HG03439 (cell line): ENCODE results near the gene MTM1.

Experiments
- ATAC-seq: cut with Tn5 transposase; IDR thresholded peaks from one replicate; pipeline ENCODE4 v1.9.1; 2021; ENCODE audit warnings: mild to moderate bottlenecking, moderate library complexity; ENCODE audit not compliant: unreplicated experiment

MTM1 gene

GRCh38 chrX:150568320-150569154, at the start of gene MTM1:
Gene MTM1 (plus strand): TSS chrX:150568621. CDS start chrX:150592615, 23,994 bp downstream.
- ATAC-seq, result peak; percentile 95

- no peak for ATAC-seq
Observed at GRCh38 chrX:150522494-150522893, 45.9 kb upstream of the MTM1 start.

GRCh38 chrX:150525061-150525919, 43.1 kb upstream of the MTM1 start:
- ATAC-seq, result no peak

- ATAC-seq, result no peak
Observed at GRCh38 chrX:150526692-150527091, 41.7 kb upstream of the MTM1 start.

GRCh38 chrX:150527108-150527507, 41.3 kb upstream of the MTM1 start:
- ATAC-seq, result no peak

- ATAC-seq, result no peak
Observed at GRCh38 chrX:150529587-150529986, 38.8 kb upstream of the MTM1 start.

GRCh38 chrX:150530821-150531220, 37.6 kb upstream of the MTM1 start:
- no peak for ATAC-seq

- ATAC-seq, result no peak
Observed at GRCh38 chrX:150531467-150531866, 37.0 kb upstream of the MTM1 start.

- ATAC-seq, result no peak
Observed at GRCh38 chrX:150533863-150534262, 34.6 kb upstream of the MTM1 start.

- no peak for ATAC-seq
Observed at GRCh38 chrX:150536455-150537116, 31.8 kb upstream of the MTM1 start.

GRCh38 chrX:150537851-150538250, 30.6 kb upstream of the MTM1 start:
- ATAC-seq, result no peak

- ATAC-seq, result no peak
Observed at GRCh38 chrX:150540965-150541364, 27.5 kb upstream of the MTM1 start.

GRCh38 chrX:150542846-150543229, 25.6 kb upstream of the MTM1 start:
- ATAC-seq, result peak; percentile 44

- peak; percentile 57 for ATAC-seq
Observed at GRCh38 chrX:150543230-150544155, 24.9 kb upstream of the MTM1 start.

GRCh38 chrX:150544222-150544787, 24.1 kb upstream of the MTM1 start:
- no peak for ATAC-seq

GRCh38 chrX:150544835-150545770, 23.3 kb upstream of the MTM1 start:
- ATAC-seq, result no peak

- no peak for ATAC-seq
Observed at GRCh38 chrX:150546711-150547153, 21.7 kb upstream of the MTM1 start.

GRCh38 chrX:150547375-150548115, 20.9 kb upstream of the MTM1 start:
- peak; percentile 61 for ATAC-seq
